Smooth muscle cell (in vitro differentiated cells): ENCODE data around the gene CA10. TPM values are rescaled to one million over a fixed set of nuclear protein-coding genes. Genes with fewer than 3 reads are reported as not detected.

ENCODE experiments used
- DNase-seq: peaks from one replicate; lab custom pipeline; 2025; ENCODE audit not compliant: unreplicated experiment; lab: John Stamatoyannopoulos, UW
- H2AFZ ChIP-seq: fragments of 200-600 bp; sonication (generic); 2 replicates; pipeline ENCODE4 v1.6.0; 2016; ENCODE audit warnings: antibody characterized with exemption, low read depth, mild to moderate bottlenecking
- H3F3A ChIP-seq: fragments of 200-600 bp; sonication (generic); 2 replicates; pipeline ENCODE4 v1.6.0; 2017; ENCODE audit warnings: antibody characterized with exemption, low read depth
- H3K27ac ChIP-seq: fragments of 200-600 bp; sonication (generic); 2 replicates; pipeline ENCODE4 v1.5.1; 2016; ENCODE audit warnings: low read depth, mild to moderate bottlenecking
- H3K27me3 ChIP-seq: fragments of 200-600 bp; sonication (generic); 2 replicates; pipeline ENCODE4 v1.6.1; 2016; ENCODE audit warnings: low read depth, mild to moderate bottlenecking
- H3K36me3 ChIP-seq: fragments of 200-600 bp; sonication (generic); 2 replicates; pipeline ENCODE4 v1.5.1; 2016; ENCODE audit warnings: low read depth
- H3K4me1 ChIP-seq: fragments of 200-600 bp; sonication (generic); 2 replicates; pipeline ENCODE4 v1.5.1; 2016; ENCODE audit warnings: low read depth
- H3K4me2 ChIP-seq: fragments of 200-600 bp; sonication (generic); 2 replicates; pipeline ENCODE4 v1.6.0; 2016; ENCODE audit warnings: mild to moderate bottlenecking
- H3K4me3 ChIP-seq: fragments of 200-600 bp; sonication (generic); 2 replicates; pipeline ENCODE4 v1.5.1; 2016; ENCODE audit warnings: mild to moderate bottlenecking
- H3K79me2 ChIP-seq: fragments of 200-600 bp; sonication (generic); 2 replicates; pipeline ENCODE4 v1.6.0; 2016; ENCODE audit warnings: low read depth, mild to moderate bottlenecking
- H3K9ac ChIP-seq: fragments of 200-600 bp; sonication (generic); 2 replicates; pipeline ENCODE4 v1.6.0; 2016; ENCODE audit warnings: low read depth
- H3K9me3 ChIP-seq: fragments of 200-600 bp; sonication (generic); replicated peaks from 2 replicates; pipeline ENCODE4 v1.5.1; 2016; ENCODE audit warnings: low read depth
- H4K20me1 ChIP-seq: fragments of 200-600 bp; sonication (generic); 2 replicates; pipeline ENCODE4 v1.6.0; 2016; ENCODE audit warnings: low read depth
- WGBS: methylation state at CpG from one replicate; pipeline ENCODE4 v1.1.7; 2016; ENCODE audit warnings: low lambda C conversion rate; 5-methylcytosine and 5-hydroxymethylcytosine counted together
- polyA plus RNA-seq: library from polyadenylated mRNA; unstranded; fragments of >200 nt; fragmentation: Nextera tagmentation; extraction: Ambion mirVana; gene quantifications from 2 replicates; pipeline ENCODE4 v1.2.1, GENCODE V29; 2016
- total RNA-seq: library from RNA; depleted of rRNA; stranded (reverse); fragments of >200 nt; gene quantifications from 2 replicates; pipeline ENCODE4 v1.2.3, GENCODE V29; 2014
- TF ChIP-seq, protein P1 (sequence below): fragments of 200-600 bp; sonication (generic); IDR thresholded peaks from 2 replicates; pipeline ENCODE4 v1.5.1; 2017; ENCODE audit warnings: borderline replicate concordance, mild to moderate bottlenecking, antibody characterized with exemption; ENCODE audit not compliant: insufficient read depth, poor library complexity, severe bottlenecking

CA10 gene
- total and polyA plus RNA-seq, 2 experiments from 2014 or later = 0.54 TPM; not detected in 1

DNA sequence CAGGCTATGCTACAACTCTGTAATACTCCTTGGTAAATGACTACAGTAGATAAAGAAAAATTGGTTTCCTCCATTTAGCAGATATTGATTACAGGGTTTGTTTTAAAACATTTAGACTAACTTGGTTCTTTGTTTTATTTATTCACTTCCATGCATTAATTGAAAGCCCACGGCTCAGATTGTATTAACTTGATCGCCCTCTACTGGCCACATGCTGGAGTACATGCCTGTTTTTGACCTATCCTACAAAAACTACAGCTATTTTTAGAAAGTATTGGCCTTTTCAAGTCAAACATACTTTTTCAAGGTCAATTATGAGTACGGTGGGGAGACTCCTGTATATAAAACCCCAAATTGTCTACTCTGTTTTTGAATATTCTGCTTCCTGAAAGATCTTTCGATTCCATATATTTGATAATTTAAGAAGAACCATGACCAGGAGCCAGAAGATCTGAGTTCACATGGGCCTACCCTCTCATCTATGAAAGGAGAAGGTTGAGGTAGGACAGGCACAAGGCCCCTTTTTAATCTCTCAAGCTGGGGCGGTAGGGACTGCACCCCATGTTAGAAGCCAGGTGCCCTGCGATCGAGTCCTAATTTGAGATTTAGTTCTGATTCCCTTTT, 51.8 kb downstream of the CA10 start:
- no peaks in the 10 kb centered on the region for H3K9me3 ChIP-seq
- H2AFZ ChIP-seq = no peak overlapping the region
- H3F3A ChIP-seq = no peaks in the 10 kb centered on the region
- TF ChIP-seq, protein P1, sequence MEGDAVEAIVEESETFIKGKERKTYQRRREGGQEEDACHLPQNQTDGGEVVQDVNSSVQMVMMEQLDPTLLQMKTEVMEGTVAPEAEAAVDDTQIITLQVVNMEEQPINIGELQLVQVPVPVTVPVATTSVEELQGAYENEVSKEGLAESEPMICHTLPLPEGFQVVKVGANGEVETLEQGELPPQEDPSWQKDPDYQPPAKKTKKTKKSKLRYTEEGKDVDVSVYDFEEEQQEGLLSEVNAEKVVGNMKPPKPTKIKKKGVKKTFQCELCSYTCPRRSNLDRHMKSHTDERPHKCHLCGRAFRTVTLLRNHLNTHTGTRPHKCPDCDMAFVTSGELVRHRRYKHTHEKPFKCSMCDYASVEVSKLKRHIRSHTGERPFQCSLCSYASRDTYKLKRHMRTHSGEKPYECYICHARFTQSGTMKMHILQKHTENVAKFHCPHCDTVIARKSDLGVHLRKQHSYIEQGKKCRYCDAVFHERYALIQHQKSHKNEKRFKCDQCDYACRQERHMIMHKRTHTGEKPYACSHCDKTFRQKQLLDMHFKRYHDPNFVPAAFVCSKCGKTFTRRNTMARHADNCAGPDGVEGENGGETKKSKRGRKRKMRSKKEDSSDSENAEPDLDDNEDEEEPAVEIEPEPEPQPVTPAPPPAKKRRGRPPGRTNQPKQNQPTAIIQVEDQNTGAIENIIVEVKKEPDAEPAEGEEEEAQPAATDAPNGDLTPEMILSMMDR = peak; percentile 91
- H3K79me2 ChIP-seq = no peaks in the 10 kb centered on the region
- no peaks in the 10 kb centered on the region for H4K20me1 ChIP-seq
- no peaks in the 10 kb centered on the region for H3K4me1 ChIP-seq
- no peaks in the 10 kb centered on the region for H3K36me3 ChIP-seq
- no peak for DNase-seq
- H3K9ac ChIP-seq = no peak overlapping the region
- H3K4me3 ChIP-seq = no peak overlapping the region
- H3K27me3 ChIP-seq = peaks cover 6% of the 10 kb centered on the region
- no peak overlapping the region for H3K27ac ChIP-seq
- 47% methylated on average over 7 of the region's 7 CpGs for WGBS
- H3K4me2 ChIP-seq = peak overlapping the region; percentile 41

DNA sequence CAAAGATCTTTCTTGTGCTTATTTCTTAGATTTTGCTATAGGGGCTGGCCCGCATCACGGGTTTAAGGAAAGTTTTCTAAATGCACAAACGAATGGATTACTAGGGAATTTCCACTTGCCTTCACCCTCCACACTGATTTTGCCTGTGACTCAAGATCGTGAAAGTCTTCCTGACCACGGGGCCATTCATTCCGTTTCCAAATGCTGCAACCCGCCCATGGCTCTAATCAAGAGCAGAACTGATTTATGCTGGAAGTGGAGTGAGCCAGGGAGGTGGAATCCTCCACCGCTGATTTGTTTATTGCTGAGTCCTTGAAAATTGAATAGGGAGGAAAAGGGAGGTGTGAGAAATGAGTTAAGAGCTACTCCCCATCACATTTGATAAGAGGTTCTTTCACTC, 52.4 kb downstream of the CA10 start:
- TF ChIP-seq, protein P1 = no peak
- Histone ChIP-seq H3K9me3 (no peaks in the 10 kb centered on the region), H3K36me3 (no peaks in the 10 kb centered on the region), H2AFZ (no peak overlapping the region), H3K79me2 (no peaks in the 10 kb centered on the region), H3F3A (no peaks in the 10 kb centered on the region), H3K4me2 (peak overlapping the region; percentile 41), H3K4me1 (no peaks in the 10 kb centered on the region), H3K27ac (no peak overlapping the region), H3K27me3 (peaks cover 9% of the 10 kb centered on the region), H3K9ac (no peak overlapping the region), H3K4me3 (no peak overlapping the region), H4K20me1 (no peaks in the 10 kb centered on the region)
- WGBS = 40% methylated on average over 8 of the region's 8 CpGs
- no peak for DNase-seq

DNA sequence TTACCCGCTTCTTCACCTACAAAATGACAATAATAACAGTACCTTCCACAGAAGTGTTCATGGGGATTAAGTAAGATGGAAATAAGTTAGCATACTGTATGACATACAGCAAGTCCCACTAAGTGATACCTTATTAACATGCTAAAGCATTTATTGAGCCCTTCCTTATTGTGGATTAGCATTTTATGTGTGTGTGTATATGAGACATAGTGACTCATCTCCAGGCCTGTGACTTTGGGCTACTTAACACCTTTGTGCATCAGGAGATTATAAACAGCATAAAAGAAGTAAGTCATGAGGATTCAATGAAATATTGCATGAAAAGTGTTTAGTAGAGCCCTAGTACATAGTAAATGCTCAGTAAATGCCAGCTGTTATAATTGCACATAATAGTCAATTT, 52.9 kb downstream of the CA10 start:
- H2AFZ ChIP-seq = no peak overlapping the region
- no peaks in the 10 kb centered on the region for H3K4me1 ChIP-seq
- H3K4me2 ChIP-seq = no peak overlapping the region
- H3K4me3 ChIP-seq = no peak overlapping the region
- H3K36me3 ChIP-seq = no peaks in the 10 kb centered on the region
- H3F3A ChIP-seq = no peaks in the 10 kb centered on the region
- no peaks in the 10 kb centered on the region for H4K20me1 ChIP-seq
- 94% methylated on average over 1 of the region's 1 CpG for WGBS
- no peak overlapping the region for H3K9ac ChIP-seq
- TF ChIP-seq, protein P1 = no peak
- H3K79me2 ChIP-seq = no peaks in the 10 kb centered on the region
- no peak for DNase-seq
- no peaks in the 10 kb centered on the region for H3K9me3 ChIP-seq
- no peak overlapping the region for H3K27ac ChIP-seq
- peaks cover 9% of the 10 kb centered on the region for H3K27me3 ChIP-seq

DNA sequence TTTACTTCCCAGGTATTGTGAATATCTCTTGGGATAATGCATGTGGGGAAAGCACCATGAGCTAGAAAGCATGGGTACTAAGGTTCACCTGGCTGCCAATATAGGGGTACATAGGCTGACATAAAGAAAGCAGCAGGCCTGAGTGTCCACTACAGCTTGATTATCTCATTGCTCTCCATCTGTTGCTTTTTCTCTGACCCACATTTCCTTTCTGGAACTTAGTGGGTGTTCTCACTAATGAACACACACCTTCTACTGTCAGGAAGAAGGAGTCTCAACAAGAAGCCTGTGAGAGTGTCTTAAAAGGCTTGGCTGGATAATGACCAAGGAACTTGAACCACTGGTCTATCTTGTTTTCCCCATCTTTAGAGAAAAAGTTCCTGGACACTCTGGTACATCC, 62.5 kb downstream of the CA10 start:
- no peaks in the 10 kb centered on the region for H3K79me2 ChIP-seq
- H3K4me1 ChIP-seq = no peaks in the 10 kb centered on the region
- no peaks in the 10 kb centered on the region for H3F3A ChIP-seq
- H3K9ac ChIP-seq = no peak overlapping the region
- no peaks in the 10 kb centered on the region for H3K36me3 ChIP-seq
- no peaks in the 10 kb centered on the region for H3K9me3 ChIP-seq
- no peak for DNase-seq
- H3K4me2 ChIP-seq = no peak overlapping the region
- H3K27ac ChIP-seq = no peak overlapping the region
- no peak overlapping the region for H3K4me3 ChIP-seq
- no peaks in the 10 kb centered on the region for H4K20me1 ChIP-seq
- TF ChIP-seq, protein P1 = no peak
- peaks cover 16% of the 10 kb centered on the region for H3K27me3 ChIP-seq
- no peak overlapping the region for H2AFZ ChIP-seq
